AG04450 (cell line): ENCODE results near the gene PLA2G2F. TPM values are rescaled to one million over a fixed set of nuclear protein-coding genes. Genes with fewer than 3 reads are reported as not detected.
A peak's percentile ranks its signal among the peaks of the same experiment; 100 is the strongest.

Source experiments
- CTCF ChIA-PET: fragments of 300-600, 350-600 bp; formaldehyde crosslinking; extraction: SDS; loops from one replicate; lab custom pipeline; 2022; ENCODE audit warnings: antibody characterized with exemption, inconsistent platforms; lab: Charles Lee
- POLR2A ChIA-PET: fragments of 350-600 bp; formaldehyde crosslinking; extraction: SDS; loops from one replicate; lab custom pipeline; 2021; ENCODE audit warnings: antibody characterized with exemption, inconsistent platforms; lab: Yijun Ruan, JAX
- DNase-seq: peaks from one replicate; pipeline ENCODE4 v3.0.0-alpha.2; 2011; ENCODE audit warnings: low read depth, low spot score
- H3K27ac ChIP-seq: one replicate; pipeline ENCODE4 v1.5.1; 2012; ENCODE audit warnings: low read depth, low read length, control low read depth
- H3K27me3 ChIP-seq: one replicate; pipeline ENCODE4 v1.6.0; 2012; ENCODE audit warnings: low read length; ENCODE audit not compliant: control insufficient read depth, insufficient read depth
- H3K4me3 ChIP-seq: 2 replicates; pipeline ENCODE4 v1.5.1; 2011; ENCODE audit warnings: mild to moderate bottlenecking, low read depth, low read length, control low read depth
- H3K9me3 ChIP-seq: 2 replicates; pipeline ENCODE4 v1.5.1; 2012; ENCODE audit warnings: low read length; ENCODE audit not compliant: control insufficient read depth, insufficient read depth
- polyA plus RNA-seq: library from polyadenylated mRNA; depleted of rRNA; stranded (reverse); fragments of >200 nt; gene quantifications from 2 replicates; pipeline ENCODE4 v1.2.3, GENCODE V29; 2011
- TF ChIP-seq, protein P1 (sequence below): IDR thresholded peaks from 2 replicates; pipeline ENCODE4 v1.5.1; 2011; ENCODE audit warnings: low read depth, low read length, control low read depth, inconsistent platforms

PLA2G2F gene
- polyA plus RNA-seq, 1 experiment: not detected

- no peak for DNase-seq
- Histone ChIP-seq H3K27me3 (peaks cover 48% of the 10 kb centered on the region), H3K27ac (no peak overlapping the region), H3K9me3 (no peaks in the 10 kb centered on the region), H3K4me3 (no peak overlapping the region)
- ChIA-PET POLR2A (interaction anchor here (0.7 kb wide), 1 partner anchor 113 kb away, joined by 3 read pairs; no protein-coding TSS in a partner anchor), CTCF (interaction anchor here (0.6 to 4.5 kb wide), 7 partner anchors 16 to 301 kb away, joined by 3 to 65 read pairs (median 8); no protein-coding TSS in a partner anchor)
- TF ChIP-seq, protein P1, sequence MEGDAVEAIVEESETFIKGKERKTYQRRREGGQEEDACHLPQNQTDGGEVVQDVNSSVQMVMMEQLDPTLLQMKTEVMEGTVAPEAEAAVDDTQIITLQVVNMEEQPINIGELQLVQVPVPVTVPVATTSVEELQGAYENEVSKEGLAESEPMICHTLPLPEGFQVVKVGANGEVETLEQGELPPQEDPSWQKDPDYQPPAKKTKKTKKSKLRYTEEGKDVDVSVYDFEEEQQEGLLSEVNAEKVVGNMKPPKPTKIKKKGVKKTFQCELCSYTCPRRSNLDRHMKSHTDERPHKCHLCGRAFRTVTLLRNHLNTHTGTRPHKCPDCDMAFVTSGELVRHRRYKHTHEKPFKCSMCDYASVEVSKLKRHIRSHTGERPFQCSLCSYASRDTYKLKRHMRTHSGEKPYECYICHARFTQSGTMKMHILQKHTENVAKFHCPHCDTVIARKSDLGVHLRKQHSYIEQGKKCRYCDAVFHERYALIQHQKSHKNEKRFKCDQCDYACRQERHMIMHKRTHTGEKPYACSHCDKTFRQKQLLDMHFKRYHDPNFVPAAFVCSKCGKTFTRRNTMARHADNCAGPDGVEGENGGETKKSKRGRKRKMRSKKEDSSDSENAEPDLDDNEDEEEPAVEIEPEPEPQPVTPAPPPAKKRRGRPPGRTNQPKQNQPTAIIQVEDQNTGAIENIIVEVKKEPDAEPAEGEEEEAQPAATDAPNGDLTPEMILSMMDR: no peak
Measured at GRCh38 chr1:20192871-20193411, 53.8 kb downstream of the PLA2G2F start.

- Histone ChIP-seq H3K4me3 (no peak overlapping the region), H3K9me3 (no peaks in the 10 kb centered on the region), H3K27ac (no peak overlapping the region), H3K27me3 (peaks cover 41% of the 10 kb centered on the region)
- CTCF ChIA-PET: interaction anchor here (0.9 to 4.5 kb wide), 17 partner anchors 11 to 281 kb away, joined by 3 to 65 read pairs (median 6); no protein-coding TSS in a partner anchor
- POLR2A ChIA-PET: no interaction called here
- DNase-seq: no peak
- TF ChIP-seq, protein P1: no peak
Measured at GRCh38 chr1:20194224-20194623, 55.1 kb downstream of the PLA2G2F start.

DNA sequence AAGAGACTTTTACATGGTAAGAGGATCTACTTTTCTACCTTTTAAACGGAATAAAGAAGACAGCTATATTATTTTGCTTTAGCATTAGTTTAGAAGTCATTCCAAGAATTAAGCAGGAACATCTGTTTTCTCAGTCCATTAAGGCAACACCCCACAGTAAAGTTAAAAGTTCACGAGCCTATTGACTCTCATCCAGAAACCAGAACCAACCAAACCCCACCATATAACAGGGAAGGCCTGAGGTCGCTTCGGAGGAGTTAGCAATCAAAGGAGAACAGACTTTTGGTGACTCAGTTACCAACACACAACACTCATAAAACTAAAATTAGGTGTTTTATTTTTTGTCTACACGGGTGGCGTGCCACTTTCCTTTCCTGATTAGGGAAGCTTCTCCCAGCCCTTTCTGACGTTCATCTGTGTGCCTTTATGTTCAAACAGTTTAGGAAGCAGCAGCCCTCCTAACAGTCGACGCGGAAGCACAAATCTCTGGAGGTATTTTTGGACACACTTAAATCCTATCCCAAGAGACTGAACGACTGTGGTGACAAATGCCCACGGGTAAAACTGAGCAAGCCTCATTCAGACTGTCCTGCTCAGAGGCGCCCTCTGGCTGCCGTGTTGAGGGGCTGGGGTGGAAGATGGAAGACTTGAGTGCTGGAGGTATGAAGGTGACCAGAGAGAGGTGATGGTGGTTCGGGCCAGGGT lies 55.8 kb downstream of the PLA2G2F start:
- CTCF ChIA-PET: interaction anchor here (0.6 to 4.5 kb wide), 27 partner anchors 10 to 300 kb away, joined by 3 to 65 read pairs (median 5); no protein-coding TSS in a partner anchor
- peaks cover 38% of the 10 kb centered on the region for H3K27me3 ChIP-seq

DNA sequence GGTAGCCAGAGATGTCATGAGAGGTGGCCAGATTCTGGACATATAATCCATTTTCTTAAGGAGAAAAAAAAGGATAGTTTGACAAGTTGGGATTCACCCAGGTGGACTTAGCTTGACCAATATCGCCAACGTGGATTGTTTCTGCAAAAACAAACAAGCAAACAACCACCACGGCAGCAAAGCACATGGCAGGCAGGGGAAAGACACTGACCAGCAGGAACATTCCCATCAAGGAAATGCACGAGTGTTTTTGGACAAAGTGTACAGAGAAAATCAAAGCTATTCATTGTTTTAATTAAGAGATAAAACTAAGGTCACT lies 56.3 kb downstream of the PLA2G2F start:
- POLR2A ChIA-PET: no interaction called here
- H3K9me3 ChIP-seq: no peaks in the 10 kb centered on the region
- no peak overlapping the region for H3K27ac ChIP-seq
- TF ChIP-seq, protein P1: no peak
- CTCF ChIA-PET: interaction anchor here (0.6 to 4.5 kb wide), 24 partner anchors 8 to 300 kb away, joined by 3 to 65 read pairs (median 4); no protein-coding TSS in a partner anchor
- DNase-seq: no peak
- peaks cover 39% of the 10 kb centered on the region for H3K27me3 ChIP-seq
- no peak overlapping the region for H3K4me3 ChIP-seq

More for the DNA sequence above, 55.8 kb downstream of the PLA2G2F start:
- Histone ChIP-seq H3K27ac (no peak overlapping the region), H3K4me3 (no peak overlapping the region), H3K9me3 (no peaks in the 10 kb centered on the region)
- TF ChIP-seq, protein P1: peak; percentile 90
- peak; percentile 10 for DNase-seq
- POLR2A ChIA-PET: no interaction called here

DNA sequence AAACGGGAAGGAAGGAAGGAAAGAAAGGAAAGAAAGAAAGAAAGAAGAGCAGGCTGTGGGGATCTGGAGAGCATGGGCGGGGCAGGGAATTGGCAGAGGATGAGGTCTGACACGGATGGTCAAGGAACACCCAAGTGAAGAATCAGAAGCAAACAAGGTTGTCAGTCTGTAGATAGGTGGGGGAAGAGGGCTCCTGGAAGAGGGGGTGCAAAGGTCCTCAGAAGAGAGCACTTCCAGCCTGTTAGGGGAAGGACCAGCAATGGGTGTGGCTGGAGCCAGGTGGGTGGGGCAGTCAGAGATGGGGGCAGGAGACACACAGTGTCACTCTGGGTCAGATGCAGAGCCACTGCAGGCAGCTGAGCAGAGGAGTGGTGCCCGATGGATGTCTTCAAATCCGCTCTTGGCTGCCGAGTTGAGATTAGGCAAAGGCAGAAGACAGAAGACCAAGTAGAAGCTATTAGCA lies 58.2 kb downstream of the PLA2G2F start:
- TF ChIP-seq, protein P1: no peak
- H3K9me3 ChIP-seq: no peaks in the 10 kb centered on the region
- H3K27ac ChIP-seq: no peak overlapping the region
- H3K27me3 ChIP-seq: peaks cover 34% of the 10 kb centered on the region
- CTCF ChIA-PET: interaction anchor here (0.6 to 4.5 kb wide), 2 partner anchors 280 to 296 kb away, joined by 3 to 65 read pairs; no protein-coding TSS in a partner anchor
- no peak overlapping the region for H3K4me3 ChIP-seq
- DNase-seq: no peak
- POLR2A ChIA-PET: no interaction called here
